Body of pancreas (tissue), 4 donors: ENCODE measurements around the gene PWWP2B. TPM values are rescaled to one million over a fixed set of nuclear protein-coding genes. Genes with fewer than 3 reads are reported as not detected.

Source experiments
- ATAC-seq: fragments of 150-250 bp; one replicate; pipeline ENCODE4 v1.9.1; 2016
- DNase-seq, 4 donors: peaks; one replicate each; pipeline ENCODE4 v3.0.0-alpha.2; 2019
- H3K27ac ChIP-seq, 4 donors: fragments of 200-600 bp; sonication (generic); 1 replicate in 3 of 4; 2 replicates in 1 of 4; pipeline versions ENCODE4 v1.5.1 to v1.6.1; 2016 to 2019; ENCODE audit warnings: mild to moderate bottlenecking in 1 of 4, mixed read lengths in 1 of 4, moderate library complexity in 1 of 4
- H3K27me3 ChIP-seq, 2 donors: fragments of 200-600 bp; sonication (generic); one replicate each; pipeline ENCODE4 v1.6.0; 2016; ENCODE audit warnings: mild to moderate bottlenecking in 1 of 2
- H3K36me3 ChIP-seq, 2 donors: fragments of 200-600 bp; sonication (generic); replicated peaks in 1 of 2; 2 replicates each; pipeline ENCODE4 v1.5.1; 2016; ENCODE audit warnings: low read depth in 2 of 2; ENCODE audit not compliant: insufficient read depth in 1 of 2
- H3K4me1 ChIP-seq: fragments of 200-600 bp; sonication (generic); one replicate; pipeline ENCODE4 v1.6.0; 2016
- H3K4me3 ChIP-seq, 2 donors: fragments of 200-600 bp; sonication (generic); 1 replicate in 1 of 2; 2 replicates in 1 of 2; pipeline ENCODE4 v1.5.1; 2016 to 2019
- H3K9me3 ChIP-seq, 3 donors: fragments of 200-600 bp; sonication (generic); 1 replicate in 2 of 3; 2 replicates in 1 of 3; pipeline ENCODE4 v1.5.1; 2016
- CTCF ChIP-seq, 7 experiments: fragments of 450-650 bp in 4 of 7; fragments of 200-600 bp in 3 of 7; sonication (generic) in 3 of 7; IDR thresholded peaks; one replicate each; pipeline ENCODE4 v1.5.1; 2016 to 2019; ENCODE audit warnings: antibody characterized with exemption in 7 of 7
- POLR2A ChIP-seq, 3 donors: fragments of 450-650 bp; IDR thresholded peaks; one replicate each; pipeline ENCODE4 v1.6.1; 2016; ENCODE audit warnings: antibody characterized with exemption in 3 of 3, mild to moderate bottlenecking in 2 of 3
- WGBS, 2 donors: methylation state at CpG; one replicate each; pipeline ENCODE4 v1.1.5; 2017; 5-methylcytosine and 5-hydroxymethylcytosine counted together
- intact Hi-C: fragments of 100-400 bp; cut with DNase I; formaldehyde crosslinking; loops from one replicate; pipeline ENCODE4 v1.15.1; 2023
- total RNA-seq, 2 donors: library from RNA; depleted of rRNA; stranded (reverse); fragments of >200 nt; gene quantifications; one replicate each; pipeline ENCODE4 v1.1.0, GENCODE V29; 2016

PWWP2B gene
- total RNA-seq, 2 donors from 2014 or later: 31.9 to 46.5 TPM

- WGBS, 2 donors: 11% methylated on average over 26 of the region's 27 CpGs; no CpG with 5 or more reads in 1 of the 2 donors
Measured at GRCh38 chr10:132408823-132409666, 12.0 kb downstream of the PWWP2B start.

GRCh38 chr10:132409667-132410028 lies 12.6 kb downstream of the PWWP2B start:
- ATAC-seq: no peak
- peak in 2 of 4 donors; percentile 22 to 37 for DNase-seq
- 26 to 46% methylated on average over 4 of the region's 4 CpGs for WGBS, 2 donors
- H3K4me1 ChIP-seq: peaks cover 96% of the 10 kb centered on the region
- H3K27ac ChIP-seq: peak overlapping the region; percentile 98 to 99 (median 98)
- H3K9me3 ChIP-seq: no peaks in the 10 kb centered on the region
- H3K36me3 ChIP-seq: no peaks in the 10 kb centered on the region
- no peaks in the 10 kb centered on the region for H3K27me3 ChIP-seq
- TF ChIP-seq POLR2A (IDR thresholded peaks at IDR 0.05) (no peak), CTCF (IDR thresholded peaks at IDR 0.05) (no peak)
- intact Hi-C loops: no loop called here
- no peak overlapping the region for H3K4me3 ChIP-seq

More at GRCh38 chr10:132408823-132409666, 12.0 kb downstream of the PWWP2B start:
- no peaks in the 10 kb centered on the region for H3K36me3 ChIP-seq
- TF ChIP-seq CTCF (IDR thresholded peaks at IDR 0.05) (no peak), POLR2A (IDR thresholded peaks at IDR 0.05) (peak; percentile 32 to 58 (median 44))
- peaks cover 96% of the 10 kb centered on the region for H3K4me1 ChIP-seq
- peak; percentile 61 for ATAC-seq
- no peaks in the 10 kb centered on the region for H3K27me3 ChIP-seq
- H3K4me3 ChIP-seq: no peak overlapping the region
- peak; percentile 89 to 96 (median 92) for DNase-seq
- intact Hi-C loops: no loop called here
- peak overlapping the region; percentile 98 to 99 (median 98) for H3K27ac ChIP-seq
- H3K9me3 ChIP-seq: no peaks in the 10 kb centered on the region

- peak; percentile 20 for ATAC-seq
- Histone ChIP-seq H3K27ac (peak overlapping the region; percentile 98 to 99 (median 98)), H3K4me1 (peaks cover 94% of the 10 kb centered on the region), H3K27me3 (no peaks in the 10 kb centered on the region), H3K36me3 (no peaks in the 10 kb centered on the region), H3K9me3 (no peaks in the 10 kb centered on the region), H3K4me3 (no peak overlapping the region)
- 26 to 46% methylated on average over 18 to 27 of the region's 28 CpGs for WGBS, 2 donors
- TF ChIP-seq POLR2A (IDR thresholded peaks at IDR 0.05): peak in 1 of 3 donors; percentile 41
- TF ChIP-seq CTCF (IDR thresholded peaks at IDR 0.05): no peak
- intact Hi-C loops: no loop called here
- peak; percentile 71 to 84 (median 81) for DNase-seq
Measured at GRCh38 chr10:132410056-132410778, 13.2 kb downstream of the PWWP2B start.

- intact Hi-C loops: no loop called here
- DNase-seq (peak; percentile 79 to 90 (median 87)), ATAC-seq (peak; percentile 10)
- peak; percentile 38 to 62 (median 50) for TF ChIP-seq POLR2A (IDR thresholded peaks at IDR 0.05)
- peak in 1 of 7 experiments; percentile 2 for TF ChIP-seq CTCF (IDR thresholded peaks at IDR 0.05)
- WGBS, 2 donors: 20 to 26% methylated on average over 1 to 28 of the region's 28 CpGs
- Histone ChIP-seq H3K4me1 (peaks cover 92% of the 10 kb centered on the region), H3K27ac (peak overlapping the region; percentile 98 to 99 (median 98)), H3K27me3 (no peaks in the 10 kb centered on the region), H3K9me3 (no peaks in the 10 kb centered on the region), H3K4me3 (no peak overlapping the region), H3K36me3 (no peaks in the 10 kb centered on the region)
Measured at GRCh38 chr10:132410779-132411532, 14.0 kb downstream of the PWWP2B start.
